Stimulated activated naive B cell treated with anti-CD40 and anti-IgM and Interleukin-4, amounts not matched to agents 10 μg/mL and 1 μg/mL and 100 μg/mL, for 72 hours (primary cell): ENCODE results near the gene FAM43B.
"Not testable (repeated sequence)": the region's sequence is repeated elsewhere in the genome, so short reads cannot be mapped to it uniquely, and the experiment has no call there.

Experiments
- ATAC-seq, 2 donors: fragments of 150-1000 bp; cut with Tn5 transposase; replicated peaks; 2 replicates each; pipeline ENCODE4 v1.10.0; 2021; ENCODE audit warnings: moderate library complexity in 1 of 2
- DNase-seq: peaks from one replicate; pipeline ENCODE4 v3.0.0; 2021
- H3K27ac Mint-ChIP-seq: one replicate; pipeline ENCODE4 v1.8.0; 2022; ENCODE audit warnings: mild to moderate bottlenecking, mixed read lengths
- H3K27me3 Mint-ChIP-seq, 2 donors: one replicate each; pipeline ENCODE4 v1.8.0; 2022; ENCODE audit warnings: mixed read lengths in 2 of 2
- H3K36me3 Mint-ChIP-seq, 2 donors: one replicate each; pipeline ENCODE4 v1.8.0; 2022; ENCODE audit warnings: mixed read lengths in 2 of 2, mild to moderate bottlenecking in 1 of 2
- H3K4me1 Mint-ChIP-seq, 2 donors: one replicate each; pipeline ENCODE4 v1.8.0; 2022; ENCODE audit warnings: mixed read lengths in 2 of 2, mild to moderate bottlenecking in 1 of 2
- H3K4me3 Mint-ChIP-seq, 2 donors: one replicate each; pipeline ENCODE4 v1.8.0; 2022; ENCODE audit warnings: mild to moderate bottlenecking in 2 of 2, mixed read lengths in 2 of 2, moderate library complexity in 1 of 2
- H3K9me3 Mint-ChIP-seq, 2 donors: one replicate each; pipeline ENCODE4 v1.8.0; 2022; ENCODE audit warnings: mixed read lengths in 2 of 2, mild to moderate bottlenecking in 1 of 2

FAM43B gene, protein sequence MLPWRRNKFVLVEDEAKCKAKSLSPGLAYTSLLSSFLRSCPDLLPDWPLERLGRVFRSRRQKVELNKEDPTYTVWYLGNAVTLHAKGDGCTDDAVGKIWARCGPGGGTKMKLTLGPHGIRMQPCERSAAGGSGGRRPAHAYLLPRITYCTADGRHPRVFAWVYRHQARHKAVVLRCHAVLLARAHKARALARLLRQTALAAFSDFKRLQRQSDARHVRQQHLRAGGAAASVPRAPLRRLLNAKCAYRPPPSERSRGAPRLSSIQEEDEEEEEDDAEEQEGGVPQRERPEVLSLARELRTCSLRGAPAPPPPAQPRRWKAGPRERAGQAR

DNA sequence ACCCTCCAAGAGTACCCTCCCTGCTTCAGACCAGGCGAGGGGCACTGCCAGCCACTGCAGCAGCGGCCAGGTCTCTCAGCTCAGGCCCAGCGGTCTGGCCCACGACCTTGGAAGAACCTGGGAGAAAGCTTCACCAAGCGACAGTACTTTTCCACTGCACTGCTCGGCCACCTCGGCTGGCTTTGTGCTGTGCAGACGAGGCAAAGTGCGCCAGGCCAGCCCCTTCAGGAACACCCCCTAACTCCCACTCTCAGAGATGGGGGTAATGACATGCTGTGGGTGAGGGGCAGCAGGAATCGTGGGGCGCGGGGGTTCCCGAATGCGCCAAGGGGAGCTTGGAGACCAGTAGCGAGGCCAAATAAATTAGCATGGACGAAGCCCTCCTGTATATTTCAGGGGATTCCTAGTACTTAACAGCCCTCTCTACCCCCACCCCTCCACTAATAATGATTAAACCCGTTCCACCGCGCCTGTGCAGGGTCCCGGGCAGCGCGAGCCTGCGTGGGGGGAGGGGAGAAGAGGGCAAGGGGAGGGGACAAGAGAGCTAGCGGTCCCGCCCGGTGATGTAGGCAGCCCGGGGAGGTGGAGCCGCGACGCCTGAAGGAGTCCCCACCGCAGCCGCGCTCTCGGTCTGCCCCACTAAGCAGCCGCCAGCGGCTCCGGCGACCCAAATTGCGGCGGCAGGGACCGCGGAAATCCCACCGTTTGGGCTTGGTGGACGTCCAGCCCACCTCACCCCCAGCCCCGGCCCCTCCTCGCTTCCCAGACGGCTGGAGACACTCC lies at the start of gene FAM43B:
FAM43B (plus strand) TSS at position 629 of the 783 bp plus-strand sequence. CDS start 401 bp downstream, outside the sequence.
- DNase-seq (no peak), ATAC-seq (peak; percentile 60 to 63)
- H3K27ac Mint-ChIP-seq: no peak within 1 kb of the TSS
- no peak within 1 kb of the TSS for H3K4me3 Mint-ChIP-seq
- peaks cover 18 to 49% of the 10 kb centered on the region in 2 donors for H3K27me3 Mint-ChIP-seq
- H3K36me3 Mint-ChIP-seq: no peaks in the 10 kb centered on the region
- H3K4me1 Mint-ChIP-seq: peaks cover 6 to 11% of the 10 kb centered on the region in 2 donors
- no peaks in the 10 kb centered on the region for H3K9me3 Mint-ChIP-seq

DNA sequence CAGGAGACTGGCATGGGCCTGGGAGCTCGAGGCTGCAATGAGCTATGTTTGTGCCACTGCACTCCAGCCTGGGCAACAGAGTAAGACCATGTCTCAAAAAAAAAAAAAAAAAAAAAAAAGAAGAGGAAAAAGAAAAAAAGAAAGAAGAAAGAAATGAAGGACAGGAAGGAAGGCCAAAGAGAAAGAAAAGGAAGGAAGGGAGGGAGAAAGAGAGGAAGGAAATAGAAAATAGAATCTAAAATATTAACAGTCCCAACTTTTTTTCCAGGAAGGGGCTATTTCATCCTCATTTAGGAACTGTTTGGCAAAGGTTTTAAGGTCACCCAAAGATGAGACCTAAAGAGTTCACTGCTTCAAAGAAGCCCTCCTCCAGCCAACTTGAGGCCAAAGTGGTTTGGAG lies 46.9 kb upstream of the FAM43B start:
- ATAC-seq (no peak), DNase-seq (no peak)
- H3K36me3 Mint-ChIP-seq: peaks cover 8 to 16% of the 10 kb centered on the region in 2 donors
- no peaks in the 10 kb centered on the region for H3K27me3 Mint-ChIP-seq
- no peaks in the 10 kb centered on the region for H3K9me3 Mint-ChIP-seq
- H3K4me1 Mint-ChIP-seq: peaks cover 11 to 19% of the 10 kb centered on the region in 2 donors
- H3K27ac Mint-ChIP-seq: peak overlapping the region; percentile 37
- no peak overlapping the region for H3K4me3 Mint-ChIP-seq

DNA sequence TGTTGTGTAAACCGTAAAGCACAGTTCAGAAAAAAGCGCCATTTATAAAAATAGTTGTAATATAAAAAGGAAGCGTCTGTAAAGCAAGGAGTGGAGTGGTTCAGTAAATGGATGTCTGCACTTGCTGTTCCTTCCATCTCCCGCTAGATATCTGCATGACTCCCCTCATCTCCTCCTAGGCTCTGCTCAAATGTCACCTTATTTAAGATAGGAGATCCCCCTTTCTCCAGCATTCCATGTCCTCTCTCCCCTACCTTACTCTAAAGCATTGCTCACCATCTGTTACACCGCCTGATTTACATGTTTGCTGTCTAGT lies 45.2 kb upstream of the FAM43B start:
- Mint-ChIP-seq H3K27ac (peak overlapping the region; percentile 95), H3K9me3 (no peaks in the 10 kb centered on the region), H3K4me3 (peak overlapping the region; percentile 80 to 91), H3K4me1 (peaks cover 11 to 25% of the 10 kb centered on the region in 2 donors), H3K36me3 (peaks cover 6 to 11% of the 10 kb centered on the region in 2 donors), H3K27me3 (peaks cover 5 to 6% of the 10 kb centered on the region in 2 donors)
- ATAC-seq: peak; percentile 17 to 35
- DNase-seq: no peak

DNA sequence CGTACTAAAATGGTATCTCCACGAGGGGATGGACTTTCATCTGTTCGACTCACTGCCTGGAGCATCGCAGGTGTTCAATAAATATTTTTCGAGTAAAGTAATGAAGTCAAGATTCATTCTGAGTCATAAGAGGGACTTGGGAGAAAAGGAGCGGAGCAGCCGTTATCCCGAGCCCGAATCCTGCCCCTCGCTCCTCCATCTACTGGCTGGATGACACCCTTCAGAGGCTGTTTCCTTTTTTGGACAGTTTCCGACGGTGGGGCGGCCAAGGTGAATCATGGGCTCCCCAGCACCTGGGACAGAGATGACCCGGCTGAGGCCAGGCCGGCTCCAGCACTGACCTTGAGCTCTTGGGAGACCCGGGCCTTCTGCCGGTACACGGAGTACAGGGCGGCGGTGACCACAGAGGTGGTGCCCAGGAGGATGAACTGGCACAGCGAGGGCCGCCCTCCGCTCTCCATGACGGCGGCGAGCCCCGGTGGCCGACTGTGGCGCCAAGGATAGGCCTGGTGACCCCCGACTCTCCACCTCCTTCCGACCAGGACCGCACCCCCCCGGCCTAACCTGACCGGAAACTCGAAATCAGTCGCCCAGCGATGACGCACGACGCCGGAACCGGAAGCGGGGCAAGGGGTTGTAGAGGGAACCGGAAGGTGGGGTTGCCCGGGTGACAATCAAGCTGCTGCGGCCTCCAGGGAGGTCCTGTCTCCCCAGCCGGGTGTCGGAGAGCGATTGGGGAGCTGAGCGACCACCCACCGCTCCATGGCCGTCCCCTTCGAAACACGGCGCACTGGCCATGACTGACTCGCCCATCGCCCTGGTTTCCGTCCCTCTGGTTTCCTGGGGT lies 44.6 kb upstream of the FAM43B start, which contains the start of gene MUL1:
MUL1 (minus strand) TSS at position 588 of the 847 bp plus-strand sequence; CDS start at position 461, 127 bp downstream.
- peaks cover 5 to 9% of the 10 kb centered on the region in 2 donors for H3K36me3 Mint-ChIP-seq
- peaks cover 6 to 10% of the 10 kb centered on the region in 2 donors for H3K27me3 Mint-ChIP-seq
- peak within 1 kb of the TSS; percentile 80 to 91 for H3K4me3 Mint-ChIP-seq
- peak within 1 kb of the TSS; percentile 95 for H3K27ac Mint-ChIP-seq
- peak; percentile 93 for DNase-seq
- H3K4me1 Mint-ChIP-seq: peaks cover 11 to 25% of the 10 kb centered on the region in 2 donors
- no peaks in the 10 kb centered on the region for H3K9me3 Mint-ChIP-seq
- ATAC-seq: peak; percentile 99

DNA sequence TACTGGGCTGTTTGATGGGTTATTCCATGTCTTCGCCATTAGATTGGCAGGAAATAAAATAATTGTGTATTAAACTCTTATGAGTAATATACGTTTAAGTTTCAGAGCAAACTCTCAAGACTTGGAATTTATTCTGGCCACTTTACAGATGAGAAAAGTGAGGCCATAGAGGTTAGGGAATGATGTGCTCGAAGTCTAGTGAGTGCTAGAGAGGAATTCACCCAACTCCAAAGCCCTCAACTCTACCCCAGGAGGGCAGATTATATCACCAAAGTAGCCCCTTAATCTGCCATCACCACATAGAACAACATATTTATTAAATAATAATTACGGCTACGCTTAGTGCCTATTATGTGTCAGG lies 44.0 kb upstream of the FAM43B start:
- Mint-ChIP-seq H3K27me3 (peaks cover 12 to 16% of the 10 kb centered on the region in 2 donors), H3K4me1 (peaks cover 11 to 25% of the 10 kb centered on the region in 2 donors), H3K4me3 (peak overlapping the region; percentile 80 to 91), H3K27ac (peak overlapping the region; percentile 95), H3K9me3 (no peaks in the 10 kb centered on the region), H3K36me3 (peaks cover 7 to 9% of the 10 kb centered on the region in 2 donors)
- DNase-seq (no peak), ATAC-seq (no peak)

DNA sequence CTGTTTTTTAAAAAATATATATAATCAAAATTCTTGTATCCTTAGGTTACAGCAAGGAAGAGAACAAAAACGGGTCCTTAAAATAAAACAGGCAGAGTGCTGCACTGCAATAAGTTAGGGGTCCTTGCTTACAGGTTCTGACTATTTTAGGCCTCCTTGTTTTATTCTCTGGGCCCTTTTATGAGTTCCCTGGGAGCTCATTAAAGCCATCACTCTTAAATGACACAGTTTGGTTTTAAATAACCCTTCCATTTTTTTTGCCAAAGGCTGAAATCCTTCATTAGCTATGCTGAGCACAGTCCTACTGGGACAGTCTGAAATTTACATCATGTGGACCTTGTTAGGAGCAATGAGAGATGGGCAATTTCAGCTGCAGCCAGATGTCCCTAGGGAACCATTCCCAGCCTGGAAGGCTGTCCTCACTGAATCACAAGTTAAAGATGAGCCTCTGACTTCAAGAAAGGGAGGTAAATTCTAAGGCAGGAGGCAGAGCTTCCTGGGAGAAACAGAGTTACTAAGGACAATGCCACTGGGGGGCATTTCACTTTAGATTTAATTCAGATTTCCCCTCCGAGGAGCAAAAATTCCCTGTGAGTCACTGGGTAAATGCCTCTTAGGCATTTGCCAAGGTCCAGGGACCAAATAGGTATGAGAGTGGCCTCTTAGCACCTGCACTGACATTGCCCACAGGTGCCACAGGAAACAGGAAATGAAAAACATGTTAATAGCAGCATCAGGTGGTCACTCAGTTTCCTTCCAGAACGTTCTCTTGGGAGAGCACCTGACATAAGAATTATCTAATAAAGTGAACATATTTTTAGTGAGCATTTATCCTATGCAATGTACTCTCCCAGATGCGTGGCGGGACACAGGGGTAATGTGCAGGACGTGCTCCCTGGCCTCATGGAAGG lies 40.6 kb upstream of the FAM43B start:
- ATAC-seq (no peak), DNase-seq (no peak)
- Mint-ChIP-seq H3K4me1 (peaks cover 6 to 12% of the 10 kb centered on the region in 2 donors), H3K9me3 (no peaks in the 10 kb centered on the region), H3K4me3 (no peak overlapping the region), H3K36me3 (peaks cover 2 to 4% of the 10 kb centered on the region in 2 donors), H3K27me3 (peaks cover 23 to 34% of the 10 kb centered on the region in 2 donors), H3K27ac (no peak overlapping the region)

DNA sequence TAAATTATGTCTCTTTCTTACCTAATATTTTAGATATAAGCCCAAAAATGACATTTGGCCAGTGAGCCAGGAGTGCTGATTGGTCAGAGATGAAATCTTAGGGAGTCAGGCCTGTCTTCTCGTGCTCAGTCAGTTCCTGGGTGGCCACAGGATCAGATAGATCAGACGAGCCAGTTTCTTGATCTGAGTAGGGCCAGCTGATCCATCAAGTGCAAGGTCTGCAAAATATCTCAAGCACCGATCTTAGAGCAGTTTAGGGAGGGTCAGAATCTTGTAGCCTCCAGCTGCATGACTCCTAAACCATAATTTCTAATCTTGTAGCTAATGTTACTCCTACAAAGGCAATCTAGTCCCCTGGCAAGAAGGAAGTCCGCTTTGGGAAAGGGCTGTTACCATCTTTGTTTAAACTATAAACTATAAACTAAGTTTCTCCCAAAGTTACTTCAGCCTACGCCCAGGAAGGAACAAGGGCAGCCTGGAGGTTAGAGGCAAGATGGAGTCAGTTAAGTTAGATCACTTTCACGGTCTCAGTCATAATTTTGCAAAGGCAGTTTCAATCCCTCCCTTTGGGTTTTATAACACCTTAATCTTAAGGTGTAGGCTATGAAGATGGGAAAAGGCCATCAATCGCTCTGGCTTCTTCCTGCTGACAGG lies 32.6 kb upstream of the FAM43B start:
- H3K36me3 Mint-ChIP-seq, ATAC-seq, H3K4me3 Mint-ChIP-seq, H3K27ac Mint-ChIP-seq, H3K4me1 Mint-ChIP-seq, DNase-seq, H3K9me3 Mint-ChIP-seq: not testable (repeated sequence)
- peaks cover 9 to 39% of the 10 kb centered on the region in 2 donors for H3K27me3 Mint-ChIP-seq

DNA sequence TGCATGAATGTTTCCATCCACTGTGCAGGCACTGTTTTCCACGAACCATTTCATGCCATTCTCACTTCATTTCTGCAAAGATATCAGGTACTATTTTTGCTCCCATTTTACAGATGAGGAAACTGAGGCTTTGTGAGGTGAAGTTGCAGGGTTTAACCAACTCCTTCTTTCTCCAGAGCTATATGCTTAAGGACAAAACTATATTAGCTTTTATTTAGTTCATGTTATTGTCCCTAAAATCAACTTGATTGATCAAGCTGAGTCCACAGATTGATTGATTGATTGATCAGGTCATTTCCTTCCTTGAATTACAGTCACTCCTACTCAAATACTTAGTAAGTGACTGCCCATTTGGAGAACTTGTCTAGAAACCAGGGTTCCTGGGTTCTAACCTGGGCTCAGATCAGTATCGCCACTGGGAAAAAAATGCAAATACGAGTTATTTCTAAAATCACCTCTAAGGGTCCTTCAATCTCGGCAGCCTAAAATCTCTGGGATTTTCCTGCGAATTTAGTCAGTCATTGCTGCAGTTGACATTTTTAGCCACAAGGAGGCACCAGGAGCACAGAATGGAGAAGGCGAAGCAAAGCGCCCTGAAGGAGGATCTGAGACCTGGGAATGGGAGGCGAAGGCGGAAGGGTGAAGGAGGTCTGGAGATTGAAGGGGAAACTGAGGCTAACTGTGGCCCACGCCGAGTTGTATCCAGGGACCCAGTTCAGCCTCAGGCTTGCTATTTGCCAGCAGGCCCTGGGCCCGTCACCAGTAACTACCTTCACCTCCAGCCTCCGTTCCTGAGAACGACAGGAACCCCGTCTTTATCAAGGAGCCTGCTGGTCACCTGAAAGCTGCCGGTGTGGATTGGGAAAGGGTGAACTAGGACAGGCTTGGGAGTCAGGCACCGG lies 30.2 kb upstream of the FAM43B start:
- Mint-ChIP-seq H3K4me3 (no peak overlapping the region), H3K27ac (no peak overlapping the region), H3K9me3 (no peaks in the 10 kb centered on the region), H3K4me1 (peaks cover 2 to 6% of the 10 kb centered on the region in 2 donors), H3K36me3 (no peaks in the 10 kb centered on the region), H3K27me3 (peaks cover 3 to 37% of the 10 kb centered on the region in 2 donors)
- DNase-seq (peak; percentile 41), ATAC-seq (peak; percentile 31 to 34)

DNA sequence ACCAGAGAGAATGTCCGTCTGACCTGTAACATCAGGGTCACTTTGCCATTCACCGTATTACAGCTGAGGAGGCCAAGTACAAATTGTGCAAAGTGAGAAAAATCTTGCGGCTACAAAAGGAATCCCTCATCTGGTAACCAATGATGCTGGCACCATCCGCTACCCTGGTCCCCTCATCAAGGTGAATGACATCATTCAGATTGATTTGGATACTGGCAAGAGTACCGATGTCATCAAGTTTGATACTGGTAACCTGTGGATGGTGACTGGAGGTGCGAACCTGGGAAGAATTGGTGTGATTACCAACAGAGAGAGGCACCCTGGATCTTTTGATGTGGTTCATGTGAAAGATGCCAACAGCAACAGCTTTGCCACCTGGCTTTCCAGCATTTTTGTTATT lies 26.1 kb upstream of the FAM43B start:
- H3K36me3 Mint-ChIP-seq: no peaks in the 10 kb centered on the region
- peaks cover 2 to 6% of the 10 kb centered on the region in 2 donors for H3K4me1 Mint-ChIP-seq
- ATAC-seq: no peak
- H3K27ac Mint-ChIP-seq: no peak overlapping the region
- no peak overlapping the region for H3K4me3 Mint-ChIP-seq
- no peak for DNase-seq
- peaks cover 28 to 60% of the 10 kb centered on the region in 2 donors for H3K27me3 Mint-ChIP-seq
- H3K9me3 Mint-ChIP-seq: no peaks in the 10 kb centered on the region

DNA sequence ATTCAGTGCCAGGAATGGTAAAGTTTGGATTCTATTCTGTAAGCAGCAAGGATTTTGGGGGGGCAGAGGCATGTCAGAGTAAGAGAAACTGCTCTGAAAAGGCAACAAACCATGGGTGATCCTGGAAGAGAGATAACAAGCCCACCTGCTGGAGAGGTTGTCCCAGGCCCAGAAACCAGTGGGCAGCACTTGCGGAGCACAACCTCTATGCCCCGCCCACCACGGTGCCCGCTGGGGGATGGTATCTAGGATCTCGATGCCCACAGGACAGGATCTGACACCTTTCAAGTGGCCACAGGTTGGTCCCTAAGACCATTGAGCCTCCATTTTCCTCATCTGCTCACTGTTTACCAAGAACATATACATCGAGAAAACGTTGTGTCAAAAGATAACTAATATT lies 24.2 kb upstream of the FAM43B start:
- no peak for DNase-seq
- H3K27me3 Mint-ChIP-seq: peaks cover 37 to 60% of the 10 kb centered on the region in 2 donors
- H3K9me3 Mint-ChIP-seq: no peaks in the 10 kb centered on the region
- H3K27ac Mint-ChIP-seq: no peak overlapping the region
- no peaks in the 10 kb centered on the region for H3K36me3 Mint-ChIP-seq
- ATAC-seq: no peak
- no peak overlapping the region for H3K4me3 Mint-ChIP-seq
- H3K4me1 Mint-ChIP-seq: no peaks in the 10 kb centered on the region

DNA sequence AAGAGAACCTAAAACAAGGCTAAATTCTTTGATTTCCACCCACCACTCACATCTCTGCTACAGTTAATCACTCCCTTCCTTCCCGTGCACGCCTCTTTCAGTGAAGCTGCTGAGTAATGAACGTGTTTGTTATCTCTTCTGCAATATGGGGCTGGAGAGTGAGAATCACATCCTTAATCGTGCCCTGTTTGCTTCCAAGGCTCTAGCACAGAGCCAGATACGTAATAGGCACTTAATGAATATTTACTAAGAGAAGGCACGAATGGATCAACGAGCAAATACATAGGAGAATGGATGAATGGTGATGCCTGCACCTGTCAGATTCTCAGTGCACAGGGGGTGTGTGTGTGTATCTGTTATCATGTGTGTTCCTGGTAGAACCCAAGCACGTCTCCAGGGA lies 22.1 kb upstream of the FAM43B start:
- H3K36me3 Mint-ChIP-seq: no peaks in the 10 kb centered on the region
- peaks cover 56 to 79% of the 10 kb centered on the region in 2 donors for H3K27me3 Mint-ChIP-seq
- H3K27ac Mint-ChIP-seq: no peak overlapping the region
- ATAC-seq (no peak), DNase-seq (no peak)
- no peaks in the 10 kb centered on the region for H3K4me1 Mint-ChIP-seq
- no peak overlapping the region for H3K4me3 Mint-ChIP-seq
- H3K9me3 Mint-ChIP-seq: no peaks in the 10 kb centered on the region

DNA sequence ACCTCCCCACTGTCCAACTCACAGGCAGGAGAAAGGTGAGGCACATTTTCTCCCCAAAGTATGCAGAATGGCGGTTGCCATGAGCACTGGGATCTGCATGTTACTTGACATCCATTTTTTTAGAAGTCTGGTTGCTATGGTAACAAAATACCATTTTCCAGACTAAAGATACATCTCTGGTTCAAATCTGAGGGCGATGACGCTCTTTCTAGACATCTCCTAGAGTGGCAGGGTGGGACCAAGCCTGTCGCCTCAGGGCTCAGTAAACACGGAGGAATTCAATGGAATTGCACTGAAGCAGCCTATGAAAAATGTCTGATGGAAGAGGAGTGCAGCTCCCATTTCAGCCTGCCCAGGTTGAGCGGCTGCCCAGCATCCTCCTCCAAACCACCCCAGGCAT lies 21.5 kb upstream of the FAM43B start:
- Mint-ChIP-seq H3K4me1 (no peaks in the 10 kb centered on the region), H3K9me3 (no peaks in the 10 kb centered on the region), H3K27me3 (peaks cover 57 to 81% of the 10 kb centered on the region in 2 donors), H3K4me3 (no peak overlapping the region), H3K36me3 (no peaks in the 10 kb centered on the region), H3K27ac (no peak overlapping the region)
- DNase-seq (no peak), ATAC-seq (no peak)
